Neuronal stem cell (in vitro differentiated cells): ENCODE data around the gene CACNG1.
A peak's percentile ranks its signal among the peaks of the same experiment; 100 is the strongest.

Experiments used
- DNase-seq: peaks from one replicate; pipeline ENCODE4 v3.0.0-alpha.2; 2013; ENCODE audit warnings: low spot score
- H2AFZ ChIP-seq: one replicate; pipeline ENCODE4 v1.6.1; 2013; ENCODE audit warnings: mild to moderate bottlenecking, low read length, inconsistent platforms
- H2AK5ac ChIP-seq: 2 replicates; pipeline ENCODE4 v1.6.1; 2013; ENCODE audit warnings: low read depth, mild to moderate bottlenecking, inconsistent platforms, low read length, moderate library complexity, mixed read lengths
- H2BK120ac ChIP-seq: 2 replicates; pipeline ENCODE4 v1.6.1; 2013; ENCODE audit warnings: low read depth, mild to moderate bottlenecking, inconsistent platforms, low read length, moderate library complexity, mixed read lengths
- H2BK12ac ChIP-seq: one replicate; pipeline ENCODE4 v1.6.1; 2013; ENCODE audit warnings: low read length, inconsistent platforms
- H2BK15ac ChIP-seq: 2 replicates; pipeline ENCODE4 v1.6.1; 2013; ENCODE audit warnings: mild to moderate bottlenecking, low read length, inconsistent platforms, mixed read lengths
- H2BK5ac ChIP-seq: one replicate; pipeline ENCODE4 v1.6.1; 2013; ENCODE audit warnings: inconsistent platforms, mild to moderate bottlenecking, low read length, moderate library complexity
- H3K14ac ChIP-seq: one replicate; pipeline ENCODE4 v1.6.1; 2013; ENCODE audit warnings: low read length, inconsistent platforms
- H3K18ac ChIP-seq: 2 replicates; pipeline ENCODE4 v1.6.1; 2013; ENCODE audit warnings: low read length, inconsistent platforms
- H3K23ac ChIP-seq: 2 replicates; pipeline ENCODE4 v1.6.1; 2013; ENCODE audit warnings: low read depth, mild to moderate bottlenecking, mixed read lengths, low read length, inconsistent platforms; ENCODE audit not compliant: poor library complexity
- H3K27ac ChIP-seq: replicated peaks from 3 replicates; pipeline ENCODE4 v1.5.1; 2013; ENCODE audit warnings: low read length, inconsistent platforms
- H3K27me3 ChIP-seq, 3 experiments: 2 replicates each; pipeline ENCODE4 v1.6.1; 2013; ENCODE audit warnings: low read length in 3 of 3, mild to moderate bottlenecking in 2 of 3, inconsistent platforms in 1 of 3, low read depth in 1 of 3, mixed read lengths in 1 of 3, moderate library complexity in 1 of 3; ENCODE audit not compliant: control insufficient read depth in 3 of 3, insufficient read depth in 3 of 3
- H3K36me3 ChIP-seq, 2 donors: replicated peaks in 1 of 2; 2 replicates each; pipeline ENCODE4 v1.6.1; 2013; ENCODE audit warnings: low read length in 2 of 2; ENCODE audit not compliant: control insufficient read depth in 2 of 2, insufficient read depth in 2 of 2
- H3K4ac ChIP-seq: 2 replicates; pipeline ENCODE4 v1.6.1; 2013; ENCODE audit warnings: inconsistent platforms, mild to moderate bottlenecking, low read length, moderate library complexity
- H3K4me1 ChIP-seq, 2 donors: 1 replicate in 1 of 2; 2 replicates in 1 of 2; pipeline ENCODE4 v1.6.1; 2013; ENCODE audit warnings: low read length in 2 of 2, low read depth in 1 of 2; ENCODE audit not compliant: control insufficient read depth in 2 of 2, insufficient read depth in 1 of 2
- H3K4me2 ChIP-seq: one replicate; pipeline ENCODE4 v1.6.1; 2013; ENCODE audit warnings: mild to moderate bottlenecking, low read length, inconsistent platforms; ENCODE audit not compliant: insufficient read depth, poor library complexity, severe bottlenecking
- H3K4me3 ChIP-seq, 2 donors: 2 replicates each; pipeline ENCODE4 v1.5.1; 2013; ENCODE audit warnings: low read length in 2 of 2, mild to moderate bottlenecking in 2 of 2, inconsistent platforms in 1 of 2, moderate library complexity in 1 of 2
- H3K79me1 ChIP-seq: one replicate; pipeline ENCODE4 v1.6.1; 2013; ENCODE audit warnings: low read depth, mild to moderate bottlenecking, inconsistent platforms, low read length, moderate library complexity
- H3K9ac ChIP-seq: one replicate; pipeline ENCODE4 v1.6.1; 2013; ENCODE audit warnings: mild to moderate bottlenecking, low read depth, low read length, inconsistent platforms; ENCODE audit not compliant: poor library complexity
- H3K9me3 ChIP-seq, 2 donors: replicated peaks in 1 of 2; 2 replicates each; pipeline versions ENCODE3 to v1.6.1; 2013; ENCODE audit warnings: low read length in 2 of 2, mild to moderate bottlenecking in 2 of 2, inconsistent platforms in 1 of 2, low read depth in 1 of 2, mixed read lengths in 1 of 2, moderate library complexity in 1 of 2; ENCODE audit not compliant: control insufficient read depth in 2 of 2, insufficient read depth in 1 of 2
- H4K8ac ChIP-seq: one replicate; pipeline ENCODE4 v1.6.1; 2013; ENCODE audit warnings: low read depth, mild to moderate bottlenecking, inconsistent platforms, low read length, moderate library complexity
- H4K91ac ChIP-seq: one replicate; pipeline ENCODE4 v1.6.1; 2013; ENCODE audit warnings: low read length, low read depth, mild to moderate bottlenecking, inconsistent platforms; ENCODE audit not compliant: poor library complexity
- whole genome bisulfite sequencing, 2 donors: extraction: QIAGEN DNeasy Blood & Tissue Kit; methylation state at CpG; one replicate each; pipeline ENCODE4 v1.1.7; 2013; ENCODE audit warnings: missing lambda C conversion rate in 2 of 2, mixed read lengths in 1 of 2; ENCODE audit not compliant: insufficient read length in 2 of 2, insufficient replicate concordance in 1 of 2; ENCODE audit errors: extremely low coverage in 2 of 2; 5-methylcytosine and 5-hydroxymethylcytosine counted together

CACNG1 gene

GRCh38 chr17:67011527-67012175 lies 32.7 kb upstream of the CACNG1 start:
- H3K18ac ChIP-seq, result no peak overlapping the region
- H3K14ac ChIP-seq, result no peak overlapping the region
- H2BK12ac ChIP-seq, result no peak overlapping the region
- no peak overlapping the region for H4K91ac ChIP-seq
- no peak overlapping the region for H2BK120ac ChIP-seq
- no peak overlapping the region for H2AFZ ChIP-seq
- H3K36me3 ChIP-seq, result peaks cover 0 to 7% of the 10 kb centered on the region in 2 donors
- peaks cover 0 to 3% (median 0%) of the 10 kb centered on the region in 3 experiments for H3K27me3 ChIP-seq
- H3K4me1 ChIP-seq, result peaks cover 0 to 6% of the 10 kb centered on the region in 2 donors
- H3K9me3 ChIP-seq, result peaks cover 0 to 2% of the 10 kb centered on the region in 2 donors
- DNase-seq, result no peak
- H3K9ac ChIP-seq, result peak overlapping the region; percentile 30
- no peak overlapping the region for H2BK5ac ChIP-seq
- H3K27ac ChIP-seq, result no peak overlapping the region
- no peak overlapping the region for H2BK15ac ChIP-seq
- no peak overlapping the region for H2AK5ac ChIP-seq
- H4K8ac ChIP-seq, result no peak overlapping the region
- no peak overlapping the region for H3K4me3 ChIP-seq
- WGBS, 2 donors, result no CpG with 5 or more reads among the region's 9 CpGs
- no peak overlapping the region for H3K4ac ChIP-seq
- H3K79me1 ChIP-seq, result no peaks in the 10 kb centered on the region
- no peak overlapping the region for H3K4me2 ChIP-seq
- H3K23ac ChIP-seq, result no peak overlapping the region

DNA sequence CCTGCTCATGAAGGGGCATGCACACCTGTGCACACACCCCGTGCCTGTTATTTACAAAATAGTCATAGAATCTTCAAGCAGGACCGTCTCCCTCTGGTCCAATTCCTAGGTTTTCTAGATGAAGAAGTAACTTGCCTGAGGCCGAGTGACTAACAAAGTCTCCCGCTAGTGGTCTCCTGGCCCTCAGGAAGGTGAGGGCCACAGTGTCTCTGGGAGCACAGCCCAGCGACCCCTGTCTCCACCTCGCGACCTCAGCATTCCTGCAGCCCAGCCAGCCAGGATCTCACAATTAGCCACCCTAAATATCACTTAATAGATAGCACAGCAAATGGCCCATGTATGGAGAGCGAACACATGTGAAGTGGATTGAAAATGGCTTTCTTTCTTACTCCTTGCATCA lies 30.5 kb upstream of the CACNG1 start:
- Histone ChIP-seq H2BK5ac (peak overlapping the region; percentile 25), H2BK12ac (no peak overlapping the region), H3K4me1 (peaks cover 4 to 15% of the 10 kb centered on the region in 2 donors), H3K9ac (no peak overlapping the region), H2AK5ac (no peak overlapping the region), H3K18ac (no peak overlapping the region), H3K27me3 (no peaks in the 10 kb centered on the region), H2BK15ac (no peak overlapping the region), H3K14ac (no peak overlapping the region), H4K91ac (no peak overlapping the region), H3K4ac (no peak overlapping the region), H2BK120ac (no peak overlapping the region), H3K4me2 (no peak overlapping the region), H3K23ac (no peak overlapping the region), H3K4me3 (no peak overlapping the region), H2AFZ (no peak overlapping the region), H3K79me1 (no peaks in the 10 kb centered on the region), H3K9me3 (peaks cover 0 to 2% of the 10 kb centered on the region in 2 donors), H3K27ac (no peak overlapping the region), H3K36me3 (peaks cover 0 to 6% of the 10 kb centered on the region in 2 donors), H4K8ac (no peak overlapping the region)
- WGBS, 2 donors, result no CpG with 5 or more reads among the region's 8 CpGs
- no peak for DNase-seq

DNA sequence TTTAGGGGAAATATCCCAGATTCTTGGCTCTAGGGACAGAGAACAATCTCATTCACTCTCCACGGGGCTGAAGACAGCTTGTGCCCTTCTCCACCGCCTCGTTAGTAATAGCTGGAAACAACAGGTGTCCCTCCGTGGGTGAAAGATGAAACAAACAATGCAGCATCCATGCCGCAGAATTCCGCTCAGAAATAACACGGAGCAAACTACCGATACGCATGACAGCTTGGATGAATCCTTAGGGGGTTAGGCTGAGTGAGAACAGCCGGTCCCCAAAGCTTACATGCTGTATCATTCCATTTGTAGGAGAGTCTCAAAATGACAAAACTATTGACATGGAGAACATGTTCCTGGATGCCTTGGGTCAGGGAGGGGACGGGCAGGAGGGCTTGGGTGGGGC lies 29.4 kb upstream of the CACNG1 start:
- DNase-seq, result no peak
- no peak overlapping the region for H2AK5ac ChIP-seq
- H2BK15ac ChIP-seq, result no peak overlapping the region
- no peak overlapping the region for H3K18ac ChIP-seq
- H2BK120ac ChIP-seq, result no peak overlapping the region
- H3K14ac ChIP-seq, result no peak overlapping the region
- no peak overlapping the region for H4K8ac ChIP-seq
- H3K9me3 ChIP-seq, result no peaks in the 10 kb centered on the region
- no peaks in the 10 kb centered on the region for H3K79me1 ChIP-seq
- WGBS, 2 donors, result no CpG with 5 or more reads among the region's 11 CpGs
- no peak overlapping the region for H4K91ac ChIP-seq
- H2BK5ac ChIP-seq, result no peak overlapping the region
- peaks cover 4 to 15% of the 10 kb centered on the region in 2 donors for H3K4me1 ChIP-seq
- H3K36me3 ChIP-seq, result peaks cover 0 to 7% of the 10 kb centered on the region in 2 donors
- no peak overlapping the region for H2BK12ac ChIP-seq
- no peaks in the 10 kb centered on the region for H3K27me3 ChIP-seq
- no peak overlapping the region for H3K27ac ChIP-seq
- no peak overlapping the region for H3K4ac ChIP-seq
- H3K9ac ChIP-seq, result no peak overlapping the region
- H3K4me2 ChIP-seq, result no peak overlapping the region
- no peak overlapping the region for H3K23ac ChIP-seq
- H3K4me3 ChIP-seq, result no peak overlapping the region
- H2AFZ ChIP-seq, result no peak overlapping the region

DNA sequence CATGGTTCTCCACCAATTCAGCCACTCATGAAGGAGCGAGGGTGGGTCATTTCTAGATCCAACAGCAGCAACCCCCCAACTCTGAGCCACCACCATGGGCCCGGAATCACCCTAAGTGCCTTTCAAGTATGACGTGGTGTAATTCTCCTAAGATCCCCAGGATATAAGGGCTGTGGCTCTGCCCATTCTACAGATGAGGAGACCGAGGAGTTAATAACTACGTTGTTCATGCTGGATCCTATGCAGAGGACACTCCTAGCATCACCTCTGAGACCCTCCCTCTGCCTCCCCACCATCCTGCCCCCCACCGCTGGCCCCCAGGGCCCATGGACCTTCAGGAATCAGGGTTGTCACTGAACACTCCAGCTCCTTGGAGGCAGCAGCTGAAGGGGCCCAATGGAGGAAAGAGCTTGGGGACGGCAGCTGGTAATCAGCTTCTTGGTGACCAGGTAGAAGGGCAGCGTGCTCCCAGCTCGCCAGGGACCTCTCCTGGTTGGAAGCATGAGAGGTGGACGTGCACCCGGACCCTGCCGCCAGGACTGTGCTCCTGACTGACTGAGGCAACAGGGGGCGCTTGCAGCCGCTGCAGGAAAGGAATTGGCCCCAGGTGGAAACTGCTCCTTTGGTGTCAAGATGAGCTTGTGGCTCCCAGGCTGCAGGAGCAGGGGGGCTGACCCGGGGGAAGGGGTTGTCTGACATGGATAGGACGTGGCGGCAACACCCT lies 28.2 kb upstream of the CACNG1 start:
- H3K79me1 ChIP-seq, result no peaks in the 10 kb centered on the region
- no peak overlapping the region for H3K4me2 ChIP-seq
- no peak overlapping the region for H3K14ac ChIP-seq
- H3K4ac ChIP-seq, result no peak overlapping the region
- no peak overlapping the region for H4K8ac ChIP-seq
- no peak overlapping the region for H3K18ac ChIP-seq
- WGBS, 2 donors, result no CpG with 5 or more reads among the region's 17 CpGs
- no peak overlapping the region for H2BK5ac ChIP-seq
- H3K9me3 ChIP-seq, result no peaks in the 10 kb centered on the region
- no peak overlapping the region for H4K91ac ChIP-seq
- no peak overlapping the region for H2BK12ac ChIP-seq
- no peak overlapping the region for H3K9ac ChIP-seq
- no peak overlapping the region for H3K27ac ChIP-seq
- H2BK15ac ChIP-seq, result no peak overlapping the region
- peaks cover 4 to 15% of the 10 kb centered on the region in 2 donors for H3K4me1 ChIP-seq
- H2AK5ac ChIP-seq, result peak overlapping the region; percentile 22
- no peak for DNase-seq
- no peaks in the 10 kb centered on the region for H3K27me3 ChIP-seq
- H3K23ac ChIP-seq, result no peak overlapping the region
- H2AFZ ChIP-seq, result no peak overlapping the region
- no peak overlapping the region for H2BK120ac ChIP-seq
- H3K4me3 ChIP-seq, result no peak overlapping the region
- H3K36me3 ChIP-seq, result peaks cover 0 to 16% of the 10 kb centered on the region in 2 donors
